WTC11 (cell line): ENCODE measurements around the gene KCNG1.
A peak's percentile ranks its signal among the peaks of the same experiment; 100 is the strongest.

Experiments used
- CTCF ChIP-seq: fragments of 200-600 bp; IDR thresholded peaks from 2 replicates; pipeline ENCODE4 v1.8.0; 2022; ENCODE audit warnings: antibody characterized with exemption
- ESRRA ChIP-seq: sonication (generic); formaldehyde crosslinking; IDR thresholded peaks from 2 replicates; pipeline ENCODE4 v1.8.1; 2022; ENCODE audit warnings: mild to moderate bottlenecking, missing genetic modification reagents, borderline replicate concordance
- FOXK1 ChIP-seq: sonication (generic); formaldehyde crosslinking; IDR thresholded peaks from 2 replicates; pipeline ENCODE4 v1.8.0; 2022; ENCODE audit warnings: mild to moderate bottlenecking, moderate library complexity, missing genetic modification reagents
- NFE2L1 ChIP-seq: sonication (generic); formaldehyde crosslinking; IDR thresholded peaks from 2 replicates; pipeline ENCODE4 v1.8.1; 2023; ENCODE audit warnings: missing genetic modification reagents
- USF2 ChIP-seq: sonication (generic); formaldehyde crosslinking; IDR thresholded peaks from 2 replicates; pipeline ENCODE4 v1.8.1; 2023; ENCODE audit warnings: mild to moderate bottlenecking, missing genetic modification reagents, moderate library complexity
- ZNF263 ChIP-seq: sonication (generic); formaldehyde crosslinking; IDR thresholded peaks from 2 replicates; pipeline ENCODE4 v1.8.1; 2022; ENCODE audit warnings: low read depth, mild to moderate bottlenecking, moderate library complexity, missing genetic modification reagents

GRCh38 chr20:50987493-50988210 lies 35.3 kb downstream of the KCNG1 start:
- TF ChIP-seq NFE2L1 (CRISPR knock-in tag) (no peak), USF2 (CRISPR knock-in tag) (no peak), ESRRA (CRISPR knock-in tag) (no peak), FOXK1 (CRISPR knock-in tag) (no peak), CTCF (peak; percentile 83), ZNF263 (CRISPR knock-in tag) (no peak)
